NCI-H2107 treated with DMSO at 0.1 percent for 48 hours (cell line): ENCODE data around the gene DLG2.

Experiments used
- DNase-seq: peaks from one replicate; lab custom pipeline; 2025; ENCODE audit not compliant: unreplicated experiment; lab: John Stamatoyannopoulos, UW

Gene DLG2

GRCh38 chr11:83982825-83983224, 1644.3 kb downstream of the DLG2 start:
- DNase-seq = no peak

GRCh38 chr11:83979593-83979992, 1647.6 kb downstream of the DLG2 start:
- DNase-seq = no peak

- no peak for DNase-seq
Observed at GRCh38 chr11:83978942-83979341, 1648.2 kb downstream of the DLG2 start.

- DNase-seq = no peak
Observed at GRCh38 chr11:83976086-83976485, 1651.1 kb downstream of the DLG2 start.

GRCh38 chr11:83972536-83972935, 1654.6 kb downstream of the DLG2 start:
- DNase-seq = no peak

- DNase-seq = no peak
Observed at GRCh38 chr11:83971063-83971462, 1656.1 kb downstream of the DLG2 start.

- no peak for DNase-seq
Observed at GRCh38 chr11:83970061-83970671, 1657.0 kb downstream of the DLG2 start.

GRCh38 chr11:83957038-83957900, 1669.9 kb downstream of the DLG2 start:
- no peak for DNase-seq

GRCh38 chr11:83956119-83956697, 1670.9 kb downstream of the DLG2 start:
- no peak for DNase-seq

GRCh38 chr11:83954780-83955179, 1672.4 kb downstream of the DLG2 start:
- DNase-seq = no peak

GRCh38 chr11:83951521-83951920, 1675.6 kb downstream of the DLG2 start:
- DNase-seq = no peak

- no peak for DNase-seq
Observed at GRCh38 chr11:83948200-83948599, 1678.9 kb downstream of the DLG2 start.

- no peak for DNase-seq
Observed at GRCh38 chr11:83945976-83946375, 1681.2 kb downstream of the DLG2 start.

- DNase-seq = no peak
Observed at GRCh38 chr11:83941050-83941449, 1686.1 kb downstream of the DLG2 start.

- no peak for DNase-seq
Observed at GRCh38 chr11:83938148-83938547, 1689.0 kb downstream of the DLG2 start.

- no peak for DNase-seq
Observed at GRCh38 chr11:83933008-83933407, 1694.1 kb downstream of the DLG2 start.

- no peak for DNase-seq
Observed at GRCh38 chr11:83927422-83927821, 1699.7 kb downstream of the DLG2 start.

GRCh38 chr11:83924795-83925542, 1702.2 kb downstream of the DLG2 start:
- no peak for DNase-seq

GRCh38 chr11:83923961-83924360, 1703.2 kb downstream of the DLG2 start:
- DNase-seq = no peak

- no peak for DNase-seq
Observed at GRCh38 chr11:83922953-83923352, 1704.2 kb downstream of the DLG2 start.

- no peak for DNase-seq
Observed at GRCh38 chr11:83922318-83922717, 1704.8 kb downstream of the DLG2 start.
